GM08714 (cell line): ENCODE measurements around the gene KIAA0232.

Experiments
- H3K4me3 ChIP-seq: fragments of 200-500 bp; sonication (Bioruptor generic); 2 replicates; pipeline ENCODE4 v1.5.1; 2014; ENCODE audit warnings: mild to moderate bottlenecking, low read length, inconsistent platforms
- ZNF274 ChIP-seq: IDR thresholded peaks from 2 replicates; pipeline ENCODE4 v1.6.1; 2012; ENCODE audit warnings: mild to moderate bottlenecking, low read depth, low read length

Gene KIAA0232

GRCh38 chr4:6891436-6892170 lies 109.1 kb downstream of the KIAA0232 start:
- no peak for TF ChIP-seq ZNF274
- no peak overlapping the region for H3K4me3 ChIP-seq

GRCh38 chr4:6892190-6892908 lies 109.8 kb downstream of the KIAA0232 start:
- H3K4me3 ChIP-seq, result no peak overlapping the region
- TF ChIP-seq ZNF274, result no peak

- TF ChIP-seq ZNF274, result no peak
- no peak overlapping the region for H3K4me3 ChIP-seq
Measured at GRCh38 chr4:6892909-6893202, 110.3 kb downstream of the KIAA0232 start.

GRCh38 chr4:6893449-6894085 lies 111.0 kb downstream of the KIAA0232 start:
- TF ChIP-seq ZNF274, result no peak
- H3K4me3 ChIP-seq, result no peak overlapping the region

- no peak for TF ChIP-seq ZNF274
- no peak overlapping the region for H3K4me3 ChIP-seq
Measured at GRCh38 chr4:6894086-6894478, 111.6 kb downstream of the KIAA0232 start.

GRCh38 chr4:6894528-6895498 lies 112.3 kb downstream of the KIAA0232 start:
- no peak for TF ChIP-seq ZNF274
- no peak overlapping the region for H3K4me3 ChIP-seq

- H3K4me3 ChIP-seq, result no peak overlapping the region
- TF ChIP-seq ZNF274, result no peak
Measured at GRCh38 chr4:6896035-6896434, 113.5 kb downstream of the KIAA0232 start.

- no peak overlapping the region for H3K4me3 ChIP-seq
- no peak for TF ChIP-seq ZNF274
Measured at GRCh38 chr4:6898763-6899162, 116.2 kb downstream of the KIAA0232 start.

GRCh38 chr4:6900181-6900812 lies 117.8 kb downstream of the KIAA0232 start:
- TF ChIP-seq ZNF274, result no peak
- no peak overlapping the region for H3K4me3 ChIP-seq

- H3K4me3 ChIP-seq, result no peak overlapping the region
- no peak for TF ChIP-seq ZNF274
Measured at GRCh38 chr4:6900956-6901355, 118.4 kb downstream of the KIAA0232 start.

- TF ChIP-seq ZNF274, result no peak
- H3K4me3 ChIP-seq, result no peak overlapping the region
Measured at GRCh38 chr4:6901669-6902317, 119.3 kb downstream of the KIAA0232 start.

GRCh38 chr4:6902318-6903042 lies 120.0 kb downstream of the KIAA0232 start:
- no peak for TF ChIP-seq ZNF274
- H3K4me3 ChIP-seq, result no peak overlapping the region
